ENCODE measurements around the gene JAZF1.
A peak's percentile ranks its signal among the peaks of the same experiment; 100 is the strongest.

JAZF1 gene

GRCh38 chr7:28008171-28008570 is 172.4 kb downstream of the JAZF1 start:
- DNase-seq (ENCODE audit: low spot score), result no peak

- DNase-seq (ENCODE audit: low spot score), result no peak
Measured at GRCh38 chr7:28006491-28006890, 174.1 kb downstream of the JAZF1 start.

- DNase-seq (ENCODE audit: low spot score), result no peak
Measured at GRCh38 chr7:28005847-28006231, 174.8 kb downstream of the JAZF1 start.

- no peak for DNase-seq (ENCODE audit: low spot score)
Measured at GRCh38 chr7:28005075-28005846, 175.3 kb downstream of the JAZF1 start.

GRCh38 chr7:28003408-28003807 is 177.2 kb downstream of the JAZF1 start:
- no peak for DNase-seq (ENCODE audit: low spot score)

DNA sequence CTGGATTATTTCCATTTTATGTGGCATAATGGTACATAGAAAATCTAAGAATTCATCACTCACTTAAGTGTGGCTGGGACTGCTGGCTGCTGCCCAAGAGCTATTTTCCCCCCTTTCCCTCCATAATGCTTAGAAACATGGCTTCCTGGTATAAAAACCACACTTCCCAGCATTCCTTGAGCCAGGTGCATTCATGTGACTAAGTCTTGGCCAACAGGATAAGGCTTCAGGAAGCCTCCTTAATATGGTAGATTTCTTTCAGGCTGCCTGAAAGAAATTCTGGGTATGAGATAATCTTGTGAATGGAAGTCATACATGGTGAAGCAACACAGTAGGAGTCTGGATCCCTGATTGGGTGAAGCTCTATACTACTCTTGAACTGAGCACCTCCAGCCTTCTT is 178.0 kb downstream of the JAZF1 start:
- DNase-seq (ENCODE audit: low spot score), result peak; percentile 52

GRCh38 chr7:28001896-28002295 is 178.7 kb downstream of the JAZF1 start:
- no peak for DNase-seq (ENCODE audit: low spot score)

DNA sequence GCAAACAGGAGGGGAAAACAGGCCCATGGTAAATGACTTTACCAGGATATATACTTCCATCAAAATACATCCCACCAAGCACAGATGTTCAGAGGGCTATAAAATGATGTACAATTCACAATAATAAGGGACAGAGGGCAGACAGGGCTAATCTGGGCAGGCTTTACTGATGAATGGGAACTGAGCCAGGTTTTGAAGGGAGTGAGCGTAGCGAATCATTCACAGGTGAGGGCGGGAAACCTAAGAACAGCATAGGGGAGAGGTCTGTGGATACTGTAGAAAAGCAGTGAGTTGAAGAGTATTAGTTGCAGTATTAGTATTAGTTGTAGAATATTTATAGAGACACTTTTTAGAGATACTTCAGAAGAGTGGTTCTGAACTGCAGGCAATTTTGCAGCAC is 180.8 kb downstream of the JAZF1 start:
- DNase-seq (ENCODE audit: low spot score), result no peak

- DNase-seq (ENCODE audit: low spot score), result no peak
Measured at GRCh38 chr7:27998382-27998781, 182.2 kb downstream of the JAZF1 start.

- DNase-seq (ENCODE audit: low spot score), result no peak
Measured at GRCh38 chr7:27997188-27997707, 183.3 kb downstream of the JAZF1 start.

GRCh38 chr7:27996141-27996540 is 184.5 kb downstream of the JAZF1 start:
- DNase-seq (ENCODE audit: low spot score), result no peak

DNA sequence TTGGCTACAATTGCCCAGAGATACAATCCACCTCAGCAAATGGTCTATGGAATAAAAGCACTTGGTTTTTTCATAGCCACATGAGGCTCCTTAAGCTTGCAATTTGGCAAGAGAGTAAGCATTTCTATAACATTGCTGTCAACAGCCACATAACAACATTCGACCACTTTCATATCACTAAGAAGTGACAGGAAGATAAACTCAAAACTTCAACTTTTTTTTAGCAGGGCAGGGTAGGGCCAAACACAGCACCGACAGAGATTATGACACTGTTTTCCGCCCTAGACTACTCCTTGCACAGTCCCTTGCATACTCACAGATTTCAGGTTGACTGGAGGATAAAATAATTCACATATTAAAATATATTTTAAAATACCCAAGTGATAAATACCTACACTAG is 185.4 kb downstream of the JAZF1 start:
- no peak for DNase-seq (ENCODE audit: low spot score)

- DNase-seq (ENCODE audit: low spot score), result no peak
Measured at GRCh38 chr7:27994639-27995038, 186.0 kb downstream of the JAZF1 start.

- no peak for DNase-seq (ENCODE audit: low spot score)
Measured at GRCh38 chr7:27992755-27993493, 187.7 kb downstream of the JAZF1 start.

GRCh38 chr7:27992097-27992496 is 188.5 kb downstream of the JAZF1 start:
- no peak for DNase-seq (ENCODE audit: low spot score)

DNA sequence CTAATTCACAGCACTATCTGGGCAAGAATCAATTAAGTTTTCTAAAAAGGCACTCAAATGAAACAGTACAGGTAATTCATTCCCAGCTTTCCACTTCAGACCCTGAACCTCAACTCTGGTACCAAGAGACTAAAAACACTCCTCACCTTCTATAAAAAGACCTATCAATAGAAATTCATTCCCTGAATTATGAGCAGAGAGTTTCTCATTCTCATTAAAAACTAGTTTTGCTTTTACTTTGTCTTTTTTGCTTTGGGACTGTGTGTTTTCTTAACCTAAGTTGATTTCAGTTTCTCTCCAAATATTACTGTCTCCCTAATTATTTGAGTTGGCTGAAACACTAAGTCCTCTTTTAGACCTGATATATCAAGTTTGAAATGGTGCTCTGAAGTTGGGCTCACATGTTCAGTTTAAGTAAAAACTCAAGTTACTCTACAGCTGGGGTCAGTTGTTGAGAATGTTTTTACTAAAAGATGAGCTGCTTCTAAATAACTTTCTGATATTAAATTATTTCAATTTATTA is 189.5 kb downstream of the JAZF1 start:
- no peak for DNase-seq (ENCODE audit: low spot score)

DNA sequence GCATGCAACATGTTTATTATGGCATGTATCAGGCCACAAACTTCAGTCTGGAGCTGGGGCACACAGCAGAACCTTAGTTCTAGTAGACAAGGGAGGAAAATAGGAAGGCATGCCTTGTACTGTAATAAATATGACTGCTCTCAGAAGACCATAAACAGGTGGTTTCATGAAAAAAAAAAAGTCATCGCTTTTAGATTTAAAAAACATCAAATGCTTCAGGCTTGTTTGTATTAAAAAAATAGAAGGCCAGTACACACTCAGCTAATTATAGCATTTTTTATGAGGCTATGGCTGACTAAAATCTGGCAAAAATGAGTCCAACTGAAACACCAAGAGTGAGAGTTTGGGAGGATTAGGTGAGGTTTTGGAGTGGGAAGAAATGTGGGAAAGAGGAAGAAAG is 204.1 kb downstream of the JAZF1 start:
- no peak for DNase-seq (ENCODE audit: low spot score)

DNA sequence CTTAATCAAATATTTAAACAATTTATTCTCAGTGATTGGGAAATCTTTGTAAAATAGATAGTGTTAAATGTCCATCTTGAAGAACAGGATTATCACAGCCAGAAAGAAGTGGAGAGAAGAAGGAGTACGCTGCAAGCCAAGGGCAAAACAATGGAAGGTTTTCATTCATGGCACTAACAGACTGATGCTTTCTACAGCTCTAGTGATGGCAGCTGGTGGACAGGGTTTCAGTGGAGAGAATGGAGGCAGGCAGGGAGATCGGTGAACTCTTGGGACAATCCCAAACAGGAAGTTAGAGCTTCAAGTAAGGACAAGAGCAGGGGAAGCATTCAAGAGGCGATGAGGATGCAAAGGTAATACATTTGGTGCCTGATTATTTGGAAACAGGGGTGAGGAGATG is 207.0 kb downstream of the JAZF1 start:
- DNase-seq (ENCODE audit: low spot score), result no peak

- DNase-seq (ENCODE audit: low spot score), result no peak
Measured at GRCh38 chr7:27972276-27972675, 208.3 kb downstream of the JAZF1 start.

DNA sequence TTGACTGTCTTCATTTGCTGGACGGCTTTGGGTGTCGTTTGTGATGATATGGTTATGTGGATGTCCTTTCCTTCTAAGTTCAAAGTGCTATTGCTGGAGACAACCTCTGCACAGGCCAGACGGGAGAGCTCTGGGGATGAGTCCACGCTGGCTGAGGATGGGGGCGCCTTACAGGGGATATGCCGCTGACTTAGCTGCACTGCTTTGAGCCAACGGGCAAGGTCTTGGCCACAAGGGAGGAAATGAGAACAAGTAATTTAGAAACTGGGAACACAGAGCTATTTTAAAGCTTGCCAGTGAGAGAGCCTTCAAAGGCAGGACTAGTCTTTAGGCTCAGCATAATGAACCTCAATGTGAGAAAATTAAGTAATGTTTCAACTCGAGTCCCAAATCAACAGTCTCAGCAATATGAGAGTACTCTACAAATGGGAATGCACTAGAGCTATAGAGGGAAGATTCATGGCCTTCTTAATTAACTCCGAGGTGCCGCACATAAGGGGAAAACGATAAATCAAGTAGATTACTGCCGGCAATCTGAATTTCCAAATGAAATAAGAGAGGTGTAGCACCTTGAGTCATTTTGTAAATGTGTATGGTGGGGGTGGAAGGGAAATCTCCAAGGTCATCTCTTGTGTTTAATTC is 209.3 kb downstream of the JAZF1 start:
- no peak for DNase-seq (ENCODE audit: low spot score)

GRCh38 chr7:27970350-27970749 is 210.2 kb downstream of the JAZF1 start:
- DNase-seq (ENCODE audit: low spot score), result no peak

- no peak for DNase-seq (ENCODE audit: low spot score)
Measured at GRCh38 chr7:27969346-27969745, 211.2 kb downstream of the JAZF1 start.

- no peak for DNase-seq (ENCODE audit: low spot score)
Measured at GRCh38 chr7:27967639-27968038, 213.0 kb downstream of the JAZF1 start.

Data from iPS-NIHi11 (cell line).